ENCODE results near the gene SLC1A1. TPM values are rescaled to one million over a fixed set of nuclear protein-coding genes. Genes with fewer than 3 reads are reported as not detected.

Gene SLC1A1
- total and polyA plus RNA-seq, 2 experiments from 2014 or later = 3.7 to 8.2 TPM

- H3K36me3 Mint-ChIP-seq (ENCODE audit: low read depth) = no peaks in the 10 kb centered on the region
- no peak overlapping the region for H2AFZ ChIP-seq
- no peak overlapping the region for H3K27ac Mint-ChIP-seq
- TF ChIP-seq EZH2phosphoT487 (IDR thresholded peaks at IDR 0.05; ENCODE audit: unreplicated experiment) (no peak), CREB1 (CRISPR knock-in tag; IDR thresholded peaks at IDR 0.05; ENCODE audit: low read depth) (no peak), STAT1 (IDR thresholded peaks at IDR 0.05; ENCODE audit: unreplicated experiment) (no peak), CTCF (conservative IDR thresholded peaks at IDR 0.05; ENCODE audit: low read depth in 2 of 2) (no peak), ZNF462 (CRISPR knock-in tag; IDR thresholded peaks at IDR 0.05) (no peak), NANOG (IDR thresholded peaks at IDR 0.05; ENCODE audit: borderline replicate concordance) (no peak), POLR2AphosphoS5 (IDR thresholded peaks at IDR 0.05; ENCODE audit: low read depth) (no peak), REST (IDR thresholded peaks at IDR 0.05; ENCODE audit: unreplicated experiment) (no peak)
- H3K27me3 ChIP-seq (ENCODE audit: insufficient read depth) = no peaks in the 10 kb centered on the region
- H3F3A ChIP-seq (replicated peaks; ENCODE audit: low read depth) = no peaks in the 10 kb centered on the region
- peaks cover 3% of the 10 kb centered on the region; the same call in 1 of the 2 replicates for H3K4me1 ChIP-seq (ENCODE audit: insufficient read depth)
- H3K27ac ChIP-seq (ENCODE audit: low read depth) = no peak overlapping the region
- no peak overlapping the region for H3K4me2 ChIP-seq
- no peaks in the 10 kb centered on the region for H3K9me2 ChIP-seq (ENCODE audit: insufficient read depth)
- no peak overlapping the region for H3K4me3 ChIP-seq
- no peak for DNase-seq (ENCODE audit: low spot score)
- no peaks in the 10 kb centered on the region for H4K20me1 ChIP-seq (replicated peaks; ENCODE audit: insufficient read depth)
- H3K36me3 ChIP-seq (ENCODE audit: insufficient read depth) = no peaks in the 10 kb centered on the region
- H3K4me3 Mint-ChIP-seq = no peak overlapping the region
- no peaks in the 10 kb centered on the region; the same call in 1 of the 3 replicates for H3K9me3 Mint-ChIP-seq
- peaks cover 2% of the 10 kb centered on the region for H3K27me3 Mint-ChIP-seq (ENCODE audit: insufficient read depth, low read depth, poor library complexity)
- H3K79me2 ChIP-seq (replicated peaks; ENCODE audit: insufficient read depth) = no peaks in the 10 kb centered on the region
- no peak for ATAC-seq
- H3K4me1 Mint-ChIP-seq = peaks cover 9% of the 10 kb centered on the region
Observed at GRCh38 chr9:4574657-4575243, 84.5 kb downstream of the SLC1A1 start.
